Activated B cell treated with CpG ODN at 0.5 μM for 24 hours (primary cell): ENCODE results near the gene LRTM1. TPM values are rescaled to one million over a fixed set of nuclear protein-coding genes. Genes with fewer than 3 reads are reported as not detected.

ENCODE experiments used
- ATAC-seq: fragments of 200-7000 bp; cut with Tn5 transposase; one replicate; pipeline ENCODE4 v1.10.0; 2021; ENCODE audit warnings: low read depth, mild to moderate bottlenecking, moderate library complexity
- CTCF ChIA-PET: fragments of 350-600 bp; sonication (Branson Sonifier 250); formaldehyde crosslinking; loops from one replicate; lab custom pipeline; 2021; ENCODE audit warnings: antibody characterized with exemption; lab: Charles Lee
- POLR2A ChIA-PET: fragments of 350-600 bp; sonication (Branson Sonifier 250); formaldehyde crosslinking; loops from one replicate; lab custom pipeline; 2021; ENCODE audit warnings: antibody characterized with exemption; lab: Charles Lee
- DNase-seq: peaks from one replicate; pipeline ENCODE4 v3.0.0; 2022
- H3K27ac Mint-ChIP-seq: one replicate; pipeline ENCODE4 v1.8.0; 2020; ENCODE audit warnings: mixed read lengths
- H3K27me3 Mint-ChIP-seq: one replicate; pipeline ENCODE4 v1.8.0; 2021; ENCODE audit warnings: mixed read lengths
- H3K36me3 Mint-ChIP-seq: one replicate; pipeline ENCODE4 v1.8.0; 2021; ENCODE audit warnings: low read depth, mixed read lengths
- H3K4me1 Mint-ChIP-seq: one replicate; pipeline ENCODE4 v1.8.0; 2021; ENCODE audit warnings: mixed read lengths
- H3K4me3 Mint-ChIP-seq: one replicate; pipeline ENCODE4 v1.8.0; 2020; ENCODE audit warnings: mild to moderate bottlenecking, mixed read lengths
- H3K9me3 Mint-ChIP-seq: one replicate; pipeline ENCODE4 v1.8.0; 2020; ENCODE audit warnings: mixed read lengths
- CTCF ChIP-seq: fragments of 200-600 bp; IDR thresholded peaks from one replicate; pipeline ENCODE4 v1.8.0; 2022; ENCODE audit warnings: antibody characterized with exemption, mild to moderate bottlenecking
- intact Hi-C: fragments of 100-400 bp; cut with micrococcal nuclease; formaldehyde crosslinking; loops from one replicate; pipeline ENCODE4 v1.15.1; 2024
- total RNA-seq: library from RNA; stranded (reverse); gene quantifications from 2 replicates; pipeline ENCODE4 v1.2.3, GENCODE V29; 2022

LRTM1 gene
- total RNA-seq, 1 donor from 2014 or later, result not detected

GRCh38 chr3:54962200-54962599, 34.3 kb upstream of the LRTM1 start:
- Mint-ChIP-seq H3K27me3 (no peaks in the 10 kb centered on the region), H3K36me3 (no peaks in the 10 kb centered on the region), H3K9me3 (no peaks in the 10 kb centered on the region), H3K4me3 (no peak overlapping the region), H3K4me1 (no peaks in the 10 kb centered on the region), H3K27ac (no peak overlapping the region)
- ATAC-seq (no peak), DNase-seq (no peak)
- POLR2A ChIA-PET, result no interaction called here
- intact Hi-C loops, result no loop called here
- CTCF ChIA-PET, result no interaction called here
- TF ChIP-seq CTCF, result no peak

GRCh38 chr3:54960701-54961100, 32.8 kb upstream of the LRTM1 start:
- Mint-ChIP-seq H3K4me1 (no peaks in the 10 kb centered on the region), H3K36me3 (no peaks in the 10 kb centered on the region), H3K4me3 (no peak overlapping the region), H3K27me3 (no peaks in the 10 kb centered on the region), H3K9me3 (no peaks in the 10 kb centered on the region), H3K27ac (no peak overlapping the region)
- POLR2A ChIA-PET, result no interaction called here
- no peak for ATAC-seq
- no peak for TF ChIP-seq CTCF
- CTCF ChIA-PET, result no interaction called here
- no peak for DNase-seq
- intact Hi-C loops, result no loop called here

- no peak for DNase-seq
- Mint-ChIP-seq H3K36me3 (no peaks in the 10 kb centered on the region), H3K4me3 (no peak overlapping the region), H3K4me1 (no peaks in the 10 kb centered on the region), H3K27ac (no peak overlapping the region), H3K27me3 (no peaks in the 10 kb centered on the region), H3K9me3 (no peaks in the 10 kb centered on the region)
- ChIA-PET CTCF (no interaction called here), POLR2A (no interaction called here)
- intact Hi-C loops, result no loop called here
- TF ChIP-seq CTCF, result no peak
- ATAC-seq, result no peak
Observed at GRCh38 chr3:54960082-54960481, 32.2 kb upstream of the LRTM1 start.

GRCh38 chr3:54957711-54958110, 29.9 kb upstream of the LRTM1 start:
- POLR2A ChIA-PET, result no interaction called here

GRCh38 chr3:54955941-54956340, 28.1 kb upstream of the LRTM1 start:
- ATAC-seq (no peak), DNase-seq (no peak)
- Mint-ChIP-seq H3K9me3 (no peaks in the 10 kb centered on the region), H3K36me3 (no peaks in the 10 kb centered on the region), H3K27ac (no peak overlapping the region), H3K4me3 (no peak overlapping the region), H3K4me1 (no peaks in the 10 kb centered on the region), H3K27me3 (no peaks in the 10 kb centered on the region)
- TF ChIP-seq CTCF, result no peak
- ChIA-PET CTCF (no interaction called here), POLR2A (no interaction called here)
- intact Hi-C loops, result no loop called here

More at GRCh38 chr3:54957711-54958110, 29.9 kb upstream of the LRTM1 start:
- intact Hi-C loops, result no loop called here
- no peak for TF ChIP-seq CTCF
- H3K27ac Mint-ChIP-seq, result no peak overlapping the region
- ATAC-seq (no peak), DNase-seq (no peak)
- no peaks in the 10 kb centered on the region for H3K36me3 Mint-ChIP-seq
- H3K9me3 Mint-ChIP-seq, result no peaks in the 10 kb centered on the region
- no peaks in the 10 kb centered on the region for H3K4me1 Mint-ChIP-seq
- CTCF ChIA-PET, result no interaction called here
- no peak overlapping the region for H3K4me3 Mint-ChIP-seq
- H3K27me3 Mint-ChIP-seq, result no peaks in the 10 kb centered on the region
